Measurements from ENCODE around the gene LMF1. TPM values are rescaled to one million over a fixed set of nuclear protein-coding genes. Genes with fewer than 3 reads are reported as not detected.

Gene LMF1
- total RNA-seq, 1 experiment from 2014 or later: 12.8 TPM

DNA sequence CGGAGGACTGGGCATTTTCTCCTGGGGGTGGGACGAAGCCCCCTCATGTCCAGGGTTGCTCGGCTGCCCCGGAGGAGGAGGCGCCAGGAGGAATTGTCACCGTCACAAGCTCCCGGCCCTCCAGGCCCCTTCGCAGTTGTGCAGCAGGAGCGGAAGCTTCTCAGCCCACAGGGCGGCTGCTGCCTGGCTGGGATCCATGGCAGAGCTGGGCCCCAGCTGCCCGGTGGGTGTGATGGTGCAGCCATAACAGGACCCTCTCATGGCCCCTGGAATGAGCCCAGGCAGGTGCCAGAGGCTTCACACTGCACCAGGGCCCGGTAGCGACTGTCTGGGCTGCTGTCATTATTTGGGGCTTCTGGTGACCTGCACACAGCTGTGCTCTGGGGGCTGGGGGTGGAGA is 115.3 kb downstream of the LMF1 start:
- CTCF ChIA-PET: no interaction called here
- Histone ChIP-seq H3K27ac (ENCODE audit: low read depth, low read length) (no peak overlapping the region), H3K4me2 (ENCODE audit: low read length) (no peak overlapping the region), H3K9ac (ENCODE audit: low read length) (no peak overlapping the region), H3K27me3 (ENCODE audit: insufficient read depth, low read length) (no peaks in the 10 kb centered on the region), H3K36me3 (ENCODE audit: control insufficient read depth in 1 of 2, insufficient read depth in 2 of 2, low read length in 2 of 2) (no peaks in the 10 kb centered on the region), H2AFZ (ENCODE audit: low read depth, low read length, poor library complexity, severe bottlenecking) (no peak overlapping the region), H3K79me2 (ENCODE audit: insufficient read depth, low read length) (no peaks in the 10 kb centered on the region), H4K20me1 (ENCODE audit: insufficient read depth) (no peaks in the 10 kb centered on the region), H3K4me1 (ENCODE audit: control insufficient read depth in 1 of 2, insufficient read depth in 2 of 2, low read length in 2 of 2) (no peaks in the 10 kb centered on the region), H3K9me3 (ENCODE audit: control insufficient read depth in 1 of 2, insufficient read depth in 1 of 2, low read depth in 1 of 2, low read length in 2 of 2) (peaks cover under 1 to 19% of the 10 kb centered on the region in 2 experiments; a peak in 2 of 4 replicates), H3K9me2 (ENCODE audit: insufficient read depth) (no peaks in the 10 kb centered on the region), H3K4me3 (replicated peaks in 1 of 2; ENCODE audit: low read depth in 1 of 2, low read length in 2 of 2) (no peak overlapping the region)
- POLR2A ChIA-PET: no interaction called here
- RAD21 ChIA-PET (ENCODE audit: low non-redundant PET in 1 of 2, low total read pairs in 2 of 2, uncharacterized antibody in 2 of 2, unreplicated experiment in 2 of 2): no interaction called here
- no TSS peak for BruUV-seq (replicated peaks)
- DNase-seq (ENCODE audit: low read depth, low spot score) (no peak), ATAC-seq (no peak)
- intact Hi-C loops (cut with micrococcal nuclease): no loop called here
- TF ChIP-seq YY1 (IDR thresholded peaks at IDR 0.05; ENCODE audit: extremely low read depth, insufficient replicate concordance, low read depth, low read length): no peak
- no peak for TF ChIP-seq ZNF274 (IDR thresholded peaks at IDR 0.05; ENCODE audit: low read depth, low read length)
- no peak for TF ChIP-seq EGR1 (IDR thresholded peaks at IDR 0.05; ENCODE audit: low read depth)
- TF ChIP-seq SP1 (IDR thresholded peaks at IDR 0.05; ENCODE audit: low read depth): no peak
- TF ChIP-seq EZH2 (IDR thresholded peaks at IDR 0.05): no peak
- no peak for TF ChIP-seq ZFX (IDR thresholded peaks at IDR 0.05)
- TF ChIP-seq CEBPB (IDR thresholded peaks at IDR 0.05; ENCODE audit: low read depth): no peak
- TF ChIP-seq POLR2A (IDR thresholded peaks at IDR 0.05; ENCODE audit: borderline replicate concordance, extremely low read depth, insufficient read depth, insufficient read length): no peak
- TF ChIP-seq, protein P1, sequence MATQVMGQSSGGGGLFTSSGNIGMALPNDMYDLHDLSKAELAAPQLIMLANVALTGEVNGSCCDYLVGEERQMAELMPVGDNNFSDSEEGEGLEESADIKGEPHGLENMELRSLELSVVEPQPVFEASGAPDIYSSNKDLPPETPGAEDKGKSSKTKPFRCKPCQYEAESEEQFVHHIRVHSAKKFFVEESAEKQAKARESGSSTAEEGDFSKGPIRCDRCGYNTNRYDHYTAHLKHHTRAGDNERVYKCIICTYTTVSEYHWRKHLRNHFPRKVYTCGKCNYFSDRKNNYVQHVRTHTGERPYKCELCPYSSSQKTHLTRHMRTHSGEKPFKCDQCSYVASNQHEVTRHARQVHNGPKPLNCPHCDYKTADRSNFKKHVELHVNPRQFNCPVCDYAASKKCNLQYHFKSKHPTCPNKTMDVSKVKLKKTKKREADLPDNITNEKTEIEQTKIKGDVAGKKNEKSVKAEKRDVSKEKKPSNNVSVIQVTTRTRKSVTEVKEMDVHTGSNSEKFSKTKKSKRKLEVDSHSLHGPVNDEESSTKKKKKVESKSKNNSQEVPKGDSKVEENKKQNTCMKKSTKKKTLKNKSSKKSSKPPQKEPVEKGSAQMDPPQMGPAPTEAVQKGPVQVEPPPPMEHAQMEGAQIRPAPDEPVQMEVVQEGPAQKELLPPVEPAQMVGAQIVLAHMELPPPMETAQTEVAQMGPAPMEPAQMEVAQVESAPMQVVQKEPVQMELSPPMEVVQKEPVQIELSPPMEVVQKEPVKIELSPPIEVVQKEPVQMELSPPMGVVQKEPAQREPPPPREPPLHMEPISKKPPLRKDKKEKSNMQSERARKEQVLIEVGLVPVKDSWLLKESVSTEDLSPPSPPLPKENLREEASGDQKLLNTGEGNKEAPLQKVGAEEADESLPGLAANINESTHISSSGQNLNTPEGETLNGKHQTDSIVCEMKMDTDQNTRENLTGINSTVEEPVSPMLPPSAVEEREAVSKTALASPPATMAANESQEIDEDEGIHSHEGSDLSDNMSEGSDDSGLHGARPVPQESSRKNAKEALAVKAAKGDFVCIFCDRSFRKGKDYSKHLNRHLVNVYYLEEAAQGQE (IDR thresholded peaks at IDR 0.05; ENCODE audit: low read depth): no peak
- TF ChIP-seq, protein P2, sequence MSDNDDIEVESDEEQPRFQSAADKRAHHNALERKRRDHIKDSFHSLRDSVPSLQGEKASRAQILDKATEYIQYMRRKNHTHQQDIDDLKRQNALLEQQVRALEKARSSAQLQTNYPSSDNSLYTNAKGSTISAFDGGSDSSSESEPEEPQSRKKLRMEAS (IDR thresholded peaks at IDR 0.05): no peak
- TF ChIP-seq JUND (IDR thresholded peaks at IDR 0.05): no peak
- no peak for TF ChIP-seq EZH2phosphoT487 (IDR thresholded peaks at IDR 0.05; ENCODE audit: borderline replicate concordance)
- TF ChIP-seq POLR2AphosphoS5 (IDR thresholded peaks at IDR 0.05; ENCODE audit: low read depth, low read length): no peak
- TF ChIP-seq, protein P3, sequence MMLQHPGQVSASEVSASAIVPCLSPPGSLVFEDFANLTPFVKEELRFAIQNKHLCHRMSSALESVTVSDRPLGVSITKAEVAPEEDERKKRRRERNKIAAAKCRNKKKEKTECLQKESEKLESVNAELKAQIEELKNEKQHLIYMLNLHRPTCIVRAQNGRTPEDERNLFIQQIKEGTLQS (IDR thresholded peaks at IDR 0.05): no peak
- TF ChIP-seq FOSL1 (IDR thresholded peaks at IDR 0.05; ENCODE audit: low read depth): no peak
- no peak for TF ChIP-seq CBX3 (IDR thresholded peaks at IDR 0.05; ENCODE audit: low read depth)
- TF ChIP-seq, protein P4, sequence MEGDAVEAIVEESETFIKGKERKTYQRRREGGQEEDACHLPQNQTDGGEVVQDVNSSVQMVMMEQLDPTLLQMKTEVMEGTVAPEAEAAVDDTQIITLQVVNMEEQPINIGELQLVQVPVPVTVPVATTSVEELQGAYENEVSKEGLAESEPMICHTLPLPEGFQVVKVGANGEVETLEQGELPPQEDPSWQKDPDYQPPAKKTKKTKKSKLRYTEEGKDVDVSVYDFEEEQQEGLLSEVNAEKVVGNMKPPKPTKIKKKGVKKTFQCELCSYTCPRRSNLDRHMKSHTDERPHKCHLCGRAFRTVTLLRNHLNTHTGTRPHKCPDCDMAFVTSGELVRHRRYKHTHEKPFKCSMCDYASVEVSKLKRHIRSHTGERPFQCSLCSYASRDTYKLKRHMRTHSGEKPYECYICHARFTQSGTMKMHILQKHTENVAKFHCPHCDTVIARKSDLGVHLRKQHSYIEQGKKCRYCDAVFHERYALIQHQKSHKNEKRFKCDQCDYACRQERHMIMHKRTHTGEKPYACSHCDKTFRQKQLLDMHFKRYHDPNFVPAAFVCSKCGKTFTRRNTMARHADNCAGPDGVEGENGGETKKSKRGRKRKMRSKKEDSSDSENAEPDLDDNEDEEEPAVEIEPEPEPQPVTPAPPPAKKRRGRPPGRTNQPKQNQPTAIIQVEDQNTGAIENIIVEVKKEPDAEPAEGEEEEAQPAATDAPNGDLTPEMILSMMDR (IDR thresholded peaks at IDR 0.05 in 2 of 3, conservative IDR thresholded peaks at IDR 0.05 in 1 of 3; ENCODE audit: borderline replicate concordance in 1 of 3, insufficient read depth in 1 of 3, low read depth in 2 of 3, low read length in 2 of 3): no peak

Measured in HCT116 (cell line).